AG08395 (cell line): Measurements from ENCODE around the gene CTNND2.
"Not testable (repeated sequence)": the region's sequence is repeated elsewhere in the genome, so short reads cannot be mapped to it uniquely, and the experiment has no call there.

Source experiments
- DNase-seq: peaks from one replicate; pipeline ENCODE4 v3.0.0; 2012; ENCODE audit warnings: mixed read lengths, low spot score

The CTNND2 gene

GRCh38 chr5:11449217-11449616 lies 455.0 kb downstream of the CTNND2 start:
- no peak for DNase-seq

GRCh38 chr5:11443831-11444230 lies 460.4 kb downstream of the CTNND2 start:
- DNase-seq = no peak

- DNase-seq = no peak
Observed at GRCh38 chr5:11432116-11432515, 472.1 kb downstream of the CTNND2 start.

- DNase-seq = no peak
Observed at GRCh38 chr5:11429254-11429653, 475.0 kb downstream of the CTNND2 start.

- DNase-seq = no peak
Observed at GRCh38 chr5:11427569-11427968, 476.7 kb downstream of the CTNND2 start.

GRCh38 chr5:11426442-11426841 lies 477.8 kb downstream of the CTNND2 start:
- DNase-seq = no peak

- no peak for DNase-seq
Observed at GRCh38 chr5:11422342-11422741, 481.9 kb downstream of the CTNND2 start.

- DNase-seq = no peak
Observed at GRCh38 chr5:11420969-11421368, 483.3 kb downstream of the CTNND2 start.

GRCh38 chr5:11415751-11416150 lies 488.5 kb downstream of the CTNND2 start:
- DNase-seq = no peak

GRCh38 chr5:11414732-11415131 lies 489.5 kb downstream of the CTNND2 start:
- DNase-seq = not testable (repeated sequence)

GRCh38 chr5:11411621-11412020 lies 492.6 kb downstream of the CTNND2 start:
- no peak for DNase-seq

GRCh38 chr5:11407556-11408145 lies 496.6 kb downstream of the CTNND2 start:
- no peak for DNase-seq

GRCh38 chr5:11400316-11400715 lies 503.9 kb downstream of the CTNND2 start:
- DNase-seq = no peak

GRCh38 chr5:11398728-11399127 lies 505.5 kb downstream of the CTNND2 start:
- DNase-seq = no peak

GRCh38 chr5:11397549-11397948 lies 506.7 kb downstream of the CTNND2 start:
- DNase-seq = no peak

- no peak for DNase-seq
Observed at GRCh38 chr5:11396917-11397316, 507.3 kb downstream of the CTNND2 start.

GRCh38 chr5:11394933-11395332 lies 509.3 kb downstream of the CTNND2 start:
- DNase-seq = no peak

GRCh38 chr5:11390291-11390767 lies 513.9 kb downstream of the CTNND2 start:
- no peak for DNase-seq

GRCh38 chr5:11387382-11387781 lies 516.9 kb downstream of the CTNND2 start:
- no peak for DNase-seq

GRCh38 chr5:11386398-11386797 lies 517.8 kb downstream of the CTNND2 start:
- DNase-seq = no peak

- no peak for DNase-seq
Observed at GRCh38 chr5:11385901-11386293, 518.3 kb downstream of the CTNND2 start.

- DNase-seq = no peak
Observed at GRCh38 chr5:11385251-11385900, 518.9 kb downstream of the CTNND2 start.

GRCh38 chr5:11384441-11385250 lies 519.6 kb downstream of the CTNND2 start:
- DNase-seq = no peak
